Subcutaneous abdominal adipose tissue (tissue), 5 donors: Measurements from ENCODE around the gene MAPKAP1.

Source experiments
- H3K27ac ChIP-seq: one replicate; pipeline ENCODE4 v1.7.0; 2013; ENCODE audit warnings: low read depth, mild to moderate bottlenecking, inconsistent platforms, low read length, moderate library complexity
- H3K27me3 ChIP-seq, 5 donors: one replicate each; pipeline ENCODE4 v1.7.0; 2013; ENCODE audit warnings: low read length in 5 of 5, inconsistent platforms in 1 of 5; ENCODE audit not compliant: control insufficient read depth in 5 of 5, insufficient read depth in 4 of 5
- H3K36me3 ChIP-seq, 5 donors: one replicate each; pipeline ENCODE4 v1.7.0; 2013; ENCODE audit warnings: low read length in 5 of 5; ENCODE audit not compliant: control insufficient read depth in 5 of 5, insufficient read depth in 5 of 5
- H3K4me1 ChIP-seq, 5 donors: one replicate each; pipeline ENCODE4 v1.7.0; 2013; ENCODE audit warnings: low read length in 5 of 5, mild to moderate bottlenecking in 3 of 5, moderate library complexity in 1 of 5; ENCODE audit not compliant: control insufficient read depth in 5 of 5, insufficient read depth in 5 of 5
- H3K4me3 ChIP-seq, 5 donors: one replicate each; pipeline ENCODE4 v1.7.0; 2013; ENCODE audit warnings: low read length in 5 of 5, low read depth in 1 of 5
- H3K9ac ChIP-seq, 5 donors: one replicate each; pipeline ENCODE4 v1.7.0; 2013; ENCODE audit warnings: low read length in 5 of 5, mild to moderate bottlenecking in 4 of 5, moderate library complexity in 3 of 5
- H3K9me3 ChIP-seq, 5 donors: one replicate each; pipeline ENCODE4 v1.7.0; 2013; ENCODE audit warnings: low read length in 5 of 5; ENCODE audit not compliant: control insufficient read depth in 5 of 5
- donor health status: healthy.
- donor health status: healthy.
- donor health status: healthy.
- donor health status: healthy.
- donor health status: healthy.

Gene MAPKAP1

DNA sequence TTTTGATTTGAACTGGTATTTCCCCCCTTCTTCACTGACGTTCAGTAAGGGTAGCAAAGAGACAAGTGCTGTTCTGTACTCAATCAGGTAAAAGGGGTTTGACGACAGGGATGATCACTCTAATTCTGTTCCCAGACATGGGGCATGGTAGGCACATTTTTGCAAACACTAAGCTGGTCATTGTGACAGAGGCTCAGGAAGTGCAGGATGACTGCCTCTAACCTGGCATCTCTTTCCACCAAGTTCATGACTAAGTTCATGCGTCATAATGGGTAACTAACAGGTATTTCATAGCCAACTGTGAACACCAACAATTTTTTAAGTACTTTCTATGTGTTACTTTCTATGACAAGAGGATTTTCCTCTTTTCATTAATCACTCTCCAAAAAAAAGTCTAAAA is 166.5 kb downstream of the MAPKAP1 start:
- H3K4me1 ChIP-seq = peaks cover 0 to 38% (median 17%) of the 10 kb centered on the region in 5 donors
- H3K9ac ChIP-seq = no peak overlapping the region
- no peak overlapping the region for H3K27ac ChIP-seq
- H3K27me3 ChIP-seq = no peaks in the 10 kb centered on the region
- H3K4me3 ChIP-seq = no peak overlapping the region
- H3K9me3 ChIP-seq = no peaks in the 10 kb centered on the region
- peaks cover 0 to 8% (median 0%) of the 10 kb centered on the region in 5 donors for H3K36me3 ChIP-seq

- peak overlapping the region in 1 of 5 donors; percentile 37 for H3K9ac ChIP-seq
- no peaks in the 10 kb centered on the region for H3K9me3 ChIP-seq
- H3K36me3 ChIP-seq = peaks cover 0 to 8% (median 0%) of the 10 kb centered on the region in 5 donors
- H3K4me1 ChIP-seq = peaks cover 0 to 33% (median 17%) of the 10 kb centered on the region in 5 donors
- H3K27me3 ChIP-seq = no peaks in the 10 kb centered on the region
- no peak overlapping the region for H3K4me3 ChIP-seq
- no peak overlapping the region for H3K27ac ChIP-seq
Observed at GRCh38 chr9:125538092-125538473, 168.9 kb downstream of the MAPKAP1 start.

GRCh38 chr9:125537442-125538091 is 169.4 kb downstream of the MAPKAP1 start:
- H3K27ac ChIP-seq = no peak overlapping the region

DNA sequence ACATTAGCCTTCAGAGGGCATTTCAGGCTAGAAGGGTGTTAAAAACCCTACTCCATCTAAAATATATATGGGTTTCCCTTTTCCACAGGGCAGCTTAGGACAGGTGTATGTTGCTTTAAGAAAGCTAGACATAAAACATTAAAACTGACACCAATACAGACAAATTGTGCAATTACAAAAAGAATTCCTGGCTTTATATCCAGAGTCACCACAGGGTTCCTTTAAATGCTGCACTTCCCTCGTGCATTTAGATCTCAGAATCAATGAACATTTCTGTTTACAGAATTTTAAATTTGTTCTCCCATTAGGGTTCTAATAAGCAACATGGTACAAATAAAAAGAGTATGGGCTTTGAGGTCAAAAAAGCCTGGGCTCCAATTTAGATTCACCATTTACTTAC is 170.2 kb downstream of the MAPKAP1 start:
- H3K4me1 ChIP-seq = peaks cover 0 to 33% (median 17%) of the 10 kb centered on the region in 5 donors
- H3K27me3 ChIP-seq = no peaks in the 10 kb centered on the region
- H3K27ac ChIP-seq = no peak overlapping the region
- no peak overlapping the region for H3K4me3 ChIP-seq
- H3K9ac ChIP-seq = no peak overlapping the region
- no peaks in the 10 kb centered on the region for H3K9me3 ChIP-seq
- peaks cover 0 to 8% (median 0%) of the 10 kb centered on the region in 5 donors for H3K36me3 ChIP-seq

More at GRCh38 chr9:125537442-125538091, 169.4 kb downstream of the MAPKAP1 start:
- Histone ChIP-seq H3K4me1 (peaks cover 0 to 33% (median 17%) of the 10 kb centered on the region in 5 donors), H3K9ac (peak overlapping the region in 1 of 5 donors; percentile 37), H3K4me3 (no peak overlapping the region), H3K36me3 (peaks cover 0 to 8% (median 0%) of the 10 kb centered on the region in 5 donors), H3K9me3 (no peaks in the 10 kb centered on the region), H3K27me3 (no peaks in the 10 kb centered on the region)

DNA sequence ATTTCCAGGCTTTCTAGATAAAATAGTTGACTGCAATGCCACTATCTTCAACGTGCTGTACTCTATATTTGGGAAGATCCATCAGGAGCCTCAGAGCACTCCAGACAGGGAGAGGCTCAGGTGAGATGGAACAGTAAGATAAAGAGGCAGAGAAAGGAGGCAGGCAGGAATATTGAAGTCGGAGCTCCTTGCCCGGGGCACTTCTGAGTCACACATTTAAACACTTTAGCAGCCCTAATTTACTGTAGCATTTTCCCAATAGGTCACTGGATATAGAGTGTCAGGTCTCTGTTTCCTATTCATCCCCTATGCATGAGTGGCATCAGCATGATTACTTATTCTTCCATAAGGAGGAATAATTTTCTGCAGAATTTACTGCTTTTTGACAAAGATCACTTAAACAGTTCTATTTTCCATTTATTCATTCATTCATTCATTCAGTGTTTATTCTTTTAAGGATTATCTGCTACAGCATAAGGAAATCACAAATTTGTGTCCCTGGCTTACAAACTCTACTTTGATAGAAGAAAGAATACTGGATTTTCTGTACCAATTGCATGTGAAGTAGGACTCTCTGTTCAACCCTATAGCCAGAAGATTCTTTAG is 170.7 kb downstream of the MAPKAP1 start:
- H3K36me3 ChIP-seq = peaks cover 0 to 8% (median 0%) of the 10 kb centered on the region in 5 donors
- no peak overlapping the region for H3K9ac ChIP-seq
- H3K27ac ChIP-seq = no peak overlapping the region
- H3K27me3 ChIP-seq = no peaks in the 10 kb centered on the region
- no peak overlapping the region for H3K4me3 ChIP-seq
- H3K4me1 ChIP-seq = peaks cover 0 to 33% (median 17%) of the 10 kb centered on the region in 5 donors
- no peaks in the 10 kb centered on the region for H3K9me3 ChIP-seq

DNA sequence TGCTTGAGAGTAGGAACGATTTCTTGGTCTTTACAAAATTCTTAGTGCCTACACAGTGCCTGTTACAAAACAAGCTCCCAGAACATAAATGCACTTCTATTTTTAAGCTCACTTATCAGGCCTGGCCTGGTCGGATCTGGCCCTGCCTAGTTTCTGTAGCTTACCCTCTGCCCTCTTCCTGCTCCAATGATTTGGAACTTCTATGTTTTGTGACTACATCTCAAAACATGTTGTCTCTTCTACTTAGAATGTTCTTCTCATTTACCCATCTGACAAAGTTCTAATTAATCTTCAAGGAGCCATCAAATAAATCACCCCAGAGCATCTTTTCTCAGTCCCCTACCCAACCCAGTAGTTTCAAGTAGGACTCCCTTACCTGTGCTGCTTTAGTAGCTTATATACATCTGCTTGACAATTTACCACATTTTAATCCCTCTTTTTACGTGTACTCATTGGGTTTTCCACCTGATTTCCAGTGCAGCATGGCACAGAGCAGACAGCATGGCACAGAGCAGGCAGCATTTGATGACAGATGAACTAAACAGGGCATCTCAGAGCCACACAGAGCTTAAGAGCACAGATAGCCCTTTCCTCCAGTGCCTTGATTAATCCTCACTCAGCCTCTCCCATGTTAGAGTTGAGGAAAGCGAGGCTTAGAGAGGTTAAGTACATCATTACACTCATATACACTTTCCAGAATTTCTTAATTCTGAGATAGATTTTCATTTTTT is 171.9 kb downstream of the MAPKAP1 start:
- Histone ChIP-seq H3K36me3 (peaks cover 0 to 2% (median 0%) of the 10 kb centered on the region in 5 donors), H3K4me1 (peaks cover 0 to 33% (median 20%) of the 10 kb centered on the region in 5 donors)

DNA sequence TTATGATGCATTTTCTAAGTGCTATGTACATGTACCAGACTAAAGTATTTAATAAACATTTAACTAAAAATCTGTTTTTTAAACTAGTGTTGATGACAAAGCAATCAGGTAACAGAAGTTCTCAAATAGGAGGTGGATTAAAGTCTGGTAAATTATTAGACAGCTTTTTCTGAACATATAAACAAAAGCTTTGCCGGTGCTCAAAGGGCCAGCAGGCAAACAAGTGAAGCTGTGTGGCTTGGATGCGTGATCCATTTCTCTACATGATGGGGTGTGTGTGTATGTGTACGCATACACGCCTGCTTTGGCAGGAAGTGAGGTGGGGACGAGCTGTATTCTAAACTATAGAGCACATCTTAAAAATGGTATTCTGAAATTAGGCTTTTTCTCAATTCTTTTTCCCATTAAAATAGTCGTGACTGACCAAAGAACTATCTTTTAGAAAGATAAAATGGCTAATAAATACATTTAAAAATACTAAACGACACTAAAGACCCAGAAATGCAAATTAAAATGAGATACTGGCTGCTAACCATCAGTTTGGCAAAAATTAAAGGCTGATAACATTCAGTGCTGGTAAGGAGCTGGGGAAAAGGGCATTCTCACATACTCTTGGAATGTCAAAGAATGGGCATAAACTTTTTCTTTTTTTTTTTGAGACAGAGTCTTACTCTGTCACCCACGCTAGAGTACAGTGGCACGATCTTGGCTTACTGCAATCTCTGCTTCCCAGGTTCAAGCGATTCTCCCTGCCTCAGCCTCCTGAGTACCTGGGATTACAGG is 174.0 kb downstream of the MAPKAP1 start:
- no peak overlapping the region for H3K9ac ChIP-seq

More for the DNA sequence above, 171.9 kb downstream of the MAPKAP1 start:
- Histone ChIP-seq H3K4me3 (no peak overlapping the region), H3K9ac (no peak overlapping the region), H3K27ac (no peak overlapping the region), H3K27me3 (no peaks in the 10 kb centered on the region), H3K9me3 (no peaks in the 10 kb centered on the region)

GRCh38 chr9:125532412-125532811 is 174.6 kb downstream of the MAPKAP1 start:
- Histone ChIP-seq H3K4me3 (no peak overlapping the region), H3K27ac (no peak overlapping the region), H3K9ac (no peak overlapping the region), H3K9me3 (no peaks in the 10 kb centered on the region), H3K36me3 (no peaks in the 10 kb centered on the region), H3K4me1 (peaks cover 0 to 21% (median 10%) of the 10 kb centered on the region in 5 donors), H3K27me3 (no peaks in the 10 kb centered on the region)

More for the DNA sequence above, 174.0 kb downstream of the MAPKAP1 start:
- no peak overlapping the region for H3K27ac ChIP-seq
- H3K4me1 ChIP-seq = peaks cover 0 to 27% (median 16%) of the 10 kb centered on the region in 5 donors
- H3K36me3 ChIP-seq = no peaks in the 10 kb centered on the region
- no peaks in the 10 kb centered on the region for H3K9me3 ChIP-seq
- H3K4me3 ChIP-seq = no peak overlapping the region
- no peaks in the 10 kb centered on the region for H3K27me3 ChIP-seq

GRCh38 chr9:125529589-125530515 is 177.2 kb downstream of the MAPKAP1 start:
- H3K9ac ChIP-seq = no peak overlapping the region
- peaks cover 0 to 15% (median 0%) of the 10 kb centered on the region in 5 donors for H3K4me1 ChIP-seq
- H3K27me3 ChIP-seq = no peaks in the 10 kb centered on the region
- H3K4me3 ChIP-seq = no peak overlapping the region
- H3K36me3 ChIP-seq = no peaks in the 10 kb centered on the region
- no peak overlapping the region for H3K27ac ChIP-seq
- no peaks in the 10 kb centered on the region for H3K9me3 ChIP-seq
